Right atrium auricular region (tissue), 2 donors: ENCODE data around the gene CTPS1. TPM values are rescaled to one million over a fixed set of nuclear protein-coding genes. Genes with fewer than 3 reads are reported as not detected.

Source experiments
- DNase-seq: peaks from one replicate; pipeline ENCODE4 v3.0.0-alpha.2; 2019; ENCODE audit warnings: low spot score
- H3K27ac ChIP-seq, 2 donors: fragments of 200-600 bp; sonication (generic); 1 replicate in 1 of 2; 2 replicates in 1 of 2; pipeline ENCODE4 v1.5.1; 2016 to 2019
- H3K27me3 ChIP-seq, 2 donors: fragments of 200-600 bp; sonication (generic); one replicate each; pipeline versions ENCODE4 v1.5.1 to v1.6.0; 2017 to 2019
- H3K36me3 ChIP-seq: fragments of 200-600 bp; sonication (generic); one replicate; pipeline ENCODE4 v1.5.1; 2016
- H3K4me1 ChIP-seq, 2 donors: fragments of 200-600 bp; sonication (generic); one replicate each; pipeline versions ENCODE4 v1.5.1 to v1.6.0; 2017 to 2019
- H3K4me3 ChIP-seq, 2 donors: fragments of 200-600 bp; sonication (generic); 1 replicate in 1 of 2; 2 replicates in 1 of 2; pipeline ENCODE4 v1.5.1; 2017 to 2019; ENCODE audit warnings: mild to moderate bottlenecking in 1 of 2, moderate library complexity in 1 of 2
- H3K9me3 ChIP-seq, 2 donors: fragments of 200-600 bp; sonication (generic); one replicate each; pipeline ENCODE4 v1.5.1; 2019
- total RNA-seq, 2 donors: library from RNA; depleted of rRNA; stranded (reverse); fragments of >200 nt; gene quantifications; one replicate each; pipeline ENCODE4 v1.1.0, GENCODE V29; 2016
- TF ChIP-seq, protein P1 (sequence below), 2 donors: fragments of 200-600 bp; sonication (generic); IDR thresholded peaks; one replicate each; pipeline ENCODE4 v1.5.1; 2019; ENCODE audit warnings: antibody characterized with exemption in 2 of 2

The CTPS1 gene
- total RNA-seq, 2 donors from 2014 or later, result 8.8 to 15.4 TPM

DNA sequence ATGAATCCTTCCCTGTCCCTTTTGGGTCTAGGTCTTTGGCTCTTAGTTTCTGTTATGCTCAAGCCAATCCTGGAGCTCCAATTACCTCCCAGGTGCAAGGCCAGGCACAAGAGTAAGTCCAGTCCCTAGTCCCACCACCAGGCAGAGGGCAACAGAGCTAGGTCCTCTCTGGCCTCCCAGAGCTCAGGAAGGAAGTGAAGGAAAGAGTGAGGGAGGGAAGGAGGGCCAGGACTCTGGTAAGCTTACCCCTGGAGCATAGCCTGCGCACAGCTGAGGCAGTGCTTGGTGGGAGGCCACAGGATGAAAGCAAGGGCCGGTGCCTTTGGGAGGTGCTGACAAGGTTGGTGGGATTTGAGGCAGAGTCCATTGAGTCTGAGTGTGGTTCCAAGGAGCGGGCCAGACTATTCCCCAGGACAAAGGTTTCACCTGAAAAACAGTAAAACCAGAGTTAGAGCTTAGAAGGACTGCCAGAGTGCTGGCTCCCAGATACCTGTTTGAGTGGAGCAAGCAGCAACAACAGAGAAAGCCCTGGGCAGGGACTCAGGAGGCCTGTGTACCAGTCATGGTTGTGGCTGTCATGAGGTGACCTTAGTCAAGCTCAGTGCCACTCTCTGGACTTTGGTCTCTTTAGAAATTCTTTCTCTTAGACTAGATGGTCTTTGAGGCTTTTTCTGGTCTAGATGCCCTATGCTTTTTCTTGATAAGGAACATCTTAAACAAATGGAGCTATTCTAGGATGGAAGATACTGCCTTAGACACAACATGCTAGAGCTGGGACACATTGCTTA is 57.8 kb downstream of the CTPS1 start:
- no peak overlapping the region for H3K27ac ChIP-seq
- H3K36me3 ChIP-seq, result peaks cover 78% of the 10 kb centered on the region
- H3K27me3 ChIP-seq, result no peaks in the 10 kb centered on the region
- no peak overlapping the region for H3K4me3 ChIP-seq
- no peaks in the 10 kb centered on the region for H3K9me3 ChIP-seq
- H3K4me1 ChIP-seq, result no peaks in the 10 kb centered on the region
- TF ChIP-seq, protein P1, sequence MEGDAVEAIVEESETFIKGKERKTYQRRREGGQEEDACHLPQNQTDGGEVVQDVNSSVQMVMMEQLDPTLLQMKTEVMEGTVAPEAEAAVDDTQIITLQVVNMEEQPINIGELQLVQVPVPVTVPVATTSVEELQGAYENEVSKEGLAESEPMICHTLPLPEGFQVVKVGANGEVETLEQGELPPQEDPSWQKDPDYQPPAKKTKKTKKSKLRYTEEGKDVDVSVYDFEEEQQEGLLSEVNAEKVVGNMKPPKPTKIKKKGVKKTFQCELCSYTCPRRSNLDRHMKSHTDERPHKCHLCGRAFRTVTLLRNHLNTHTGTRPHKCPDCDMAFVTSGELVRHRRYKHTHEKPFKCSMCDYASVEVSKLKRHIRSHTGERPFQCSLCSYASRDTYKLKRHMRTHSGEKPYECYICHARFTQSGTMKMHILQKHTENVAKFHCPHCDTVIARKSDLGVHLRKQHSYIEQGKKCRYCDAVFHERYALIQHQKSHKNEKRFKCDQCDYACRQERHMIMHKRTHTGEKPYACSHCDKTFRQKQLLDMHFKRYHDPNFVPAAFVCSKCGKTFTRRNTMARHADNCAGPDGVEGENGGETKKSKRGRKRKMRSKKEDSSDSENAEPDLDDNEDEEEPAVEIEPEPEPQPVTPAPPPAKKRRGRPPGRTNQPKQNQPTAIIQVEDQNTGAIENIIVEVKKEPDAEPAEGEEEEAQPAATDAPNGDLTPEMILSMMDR (IDR thresholded peaks at IDR 0.05), result no peak
- no peak for DNase-seq

DNA sequence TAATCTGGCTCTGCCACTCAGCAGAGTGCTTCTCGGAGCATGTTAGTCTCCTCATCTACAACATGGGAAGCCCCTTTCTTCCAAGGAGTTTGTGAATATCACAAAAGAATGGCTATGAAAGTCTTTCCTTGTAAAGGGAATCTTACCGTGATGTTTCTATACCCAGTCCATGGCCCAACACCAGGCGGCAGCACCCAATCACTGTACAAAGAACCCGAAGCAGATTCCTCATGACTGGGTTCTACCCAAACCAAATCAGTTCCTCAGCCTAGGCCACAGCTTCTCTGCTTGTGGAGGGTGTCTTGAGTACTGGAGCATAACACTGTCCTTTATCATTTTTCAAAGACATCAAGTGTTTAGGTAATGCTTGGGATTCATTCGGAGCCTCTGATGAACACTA is 58.6 kb downstream of the CTPS1 start:
- H3K27me3 ChIP-seq, result no peaks in the 10 kb centered on the region
- peaks cover 73% of the 10 kb centered on the region for H3K36me3 ChIP-seq
- no peak overlapping the region for H3K4me3 ChIP-seq
- TF ChIP-seq, protein P1 (IDR thresholded peaks at IDR 0.05), result no peak
- H3K4me1 ChIP-seq, result no peaks in the 10 kb centered on the region
- DNase-seq, result no peak
- H3K27ac ChIP-seq, result no peak overlapping the region
- no peaks in the 10 kb centered on the region for H3K9me3 ChIP-seq

DNA sequence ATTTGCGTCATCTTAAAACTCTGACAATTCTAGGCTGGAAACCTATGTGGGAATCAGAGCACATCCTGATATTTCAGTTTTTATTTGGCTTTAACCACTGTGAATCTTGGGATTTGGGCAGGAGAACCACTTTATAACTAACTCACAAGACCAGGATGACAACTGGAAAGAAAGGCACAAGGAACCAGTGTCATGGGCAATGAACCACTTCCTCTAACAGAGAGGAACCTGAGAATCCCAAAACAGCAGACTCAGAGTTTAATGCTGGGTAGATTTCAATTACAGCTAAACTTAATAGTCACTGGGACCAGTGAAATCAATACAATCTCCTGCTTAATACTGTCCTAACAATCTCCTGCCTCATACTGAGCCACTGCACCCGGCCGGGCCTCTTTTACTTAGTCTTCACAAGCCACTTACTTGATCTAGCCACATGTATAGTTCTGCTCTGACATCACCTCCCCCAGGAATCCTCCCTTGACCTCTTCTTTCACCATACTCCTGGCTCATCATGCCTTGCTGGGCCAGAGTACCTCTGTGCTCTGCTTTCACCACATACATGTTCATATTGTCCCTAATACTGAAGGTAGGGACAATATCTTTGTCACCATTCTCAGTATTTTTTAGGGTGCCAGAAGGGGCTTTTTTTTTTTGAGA is 62.2 kb downstream of the CTPS1 start:
- DNase-seq, result no peak
- H3K9me3 ChIP-seq, result no peaks in the 10 kb centered on the region
- no peak overlapping the region for H3K4me3 ChIP-seq
- H3K27me3 ChIP-seq, result no peaks in the 10 kb centered on the region
- TF ChIP-seq, protein P1 (IDR thresholded peaks at IDR 0.05), result no peak
- H3K36me3 ChIP-seq, result peaks cover 40% of the 10 kb centered on the region
- H3K27ac ChIP-seq, result no peak overlapping the region
- H3K4me1 ChIP-seq, result peaks cover 0 to 25% of the 10 kb centered on the region in 2 donors

DNA sequence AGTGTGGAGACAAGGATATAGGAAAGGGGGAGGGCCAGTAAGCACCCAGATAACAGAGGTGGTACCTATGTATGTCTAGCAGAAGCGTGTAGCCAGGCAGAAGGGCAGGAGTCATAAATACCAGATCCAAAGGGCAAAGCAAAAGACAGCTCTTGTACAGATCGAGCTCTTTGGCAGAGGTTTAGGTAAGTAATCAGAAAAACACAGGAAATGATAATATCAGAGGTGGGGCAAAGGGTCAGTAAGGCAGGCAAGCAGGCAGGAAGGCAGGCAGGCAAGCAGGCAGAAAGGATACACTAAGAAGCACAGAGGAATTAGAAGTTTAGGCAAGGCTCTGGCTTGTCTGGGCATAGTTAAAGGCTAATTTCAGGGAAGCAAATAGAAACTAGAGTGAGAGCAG is 64.7 kb downstream of the CTPS1 start:
- TF ChIP-seq, protein P1 (IDR thresholded peaks at IDR 0.05), result no peak
- Histone ChIP-seq H3K4me3 (no peak overlapping the region), H3K36me3 (peaks cover 36% of the 10 kb centered on the region), H3K4me1 (peaks cover 0 to 26% of the 10 kb centered on the region in 2 donors), H3K9me3 (no peaks in the 10 kb centered on the region), H3K27ac (no peak overlapping the region), H3K27me3 (no peaks in the 10 kb centered on the region)
- DNase-seq, result no peak

DNA sequence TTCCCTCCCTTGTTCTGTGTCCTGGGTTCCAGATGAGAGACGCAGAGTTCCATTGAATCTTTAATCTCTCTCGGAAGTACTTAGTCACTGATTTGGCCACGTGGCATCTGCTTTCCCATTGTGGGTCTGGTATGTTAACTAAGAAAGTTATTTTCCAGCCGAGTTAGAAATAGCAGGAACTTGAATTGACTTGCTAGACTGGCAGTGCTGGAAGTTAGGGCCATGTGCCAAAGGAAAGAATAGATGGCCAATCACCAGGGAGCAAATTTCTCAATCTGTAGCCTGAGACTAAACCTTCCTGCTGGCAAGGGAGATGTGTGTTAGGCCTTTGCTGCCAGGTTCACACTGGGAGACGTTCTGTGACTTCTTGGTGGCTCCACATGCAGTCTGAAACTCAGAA is 66.2 kb downstream of the CTPS1 start:
- H3K27ac ChIP-seq, result peak overlapping the region; percentile 73 to 82
- no peak overlapping the region for H3K4me3 ChIP-seq
- DNase-seq, result peak; percentile 84
- TF ChIP-seq, protein P1 (IDR thresholded peaks at IDR 0.05), result no peak
- no peaks in the 10 kb centered on the region for H3K27me3 ChIP-seq
- no peaks in the 10 kb centered on the region for H3K9me3 ChIP-seq
- peaks cover 0 to 26% of the 10 kb centered on the region in 2 donors for H3K4me1 ChIP-seq
- H3K36me3 ChIP-seq, result peaks cover 26% of the 10 kb centered on the region
